ENCODE measurements around the gene PPP1R1C.

- no peak for TF ChIP-seq CTCF (IDR thresholded peaks at IDR 0.05)
- no peak for TF ChIP-seq POLR2A (IDR thresholded peaks at IDR 0.05)
Observed at GRCh38 chr2:182033449-182033848, 47.8 kb downstream of the PPP1R1C start.

Measured in testis (tissue), 2 donors.